Stimulated activated naive CD4-positive, alpha-beta T cell (primary cell): ENCODE results near the gene TMEM121.
A peak's percentile ranks its signal among the peaks of the same experiment; 100 is the strongest.

ENCODE experiments used
- DNase-seq, 6 experiments: peaks; one replicate each; lab custom pipeline; 2025; lab: John Stamatoyannopoulos, UW

Gene TMEM121

GRCh38 chr14:105486974-105487448 is 39.4 kb upstream of the TMEM121 start:
- peak in 5 of 6 experiments; percentile 21 to 59 (median 50) for DNase-seq

DNA sequence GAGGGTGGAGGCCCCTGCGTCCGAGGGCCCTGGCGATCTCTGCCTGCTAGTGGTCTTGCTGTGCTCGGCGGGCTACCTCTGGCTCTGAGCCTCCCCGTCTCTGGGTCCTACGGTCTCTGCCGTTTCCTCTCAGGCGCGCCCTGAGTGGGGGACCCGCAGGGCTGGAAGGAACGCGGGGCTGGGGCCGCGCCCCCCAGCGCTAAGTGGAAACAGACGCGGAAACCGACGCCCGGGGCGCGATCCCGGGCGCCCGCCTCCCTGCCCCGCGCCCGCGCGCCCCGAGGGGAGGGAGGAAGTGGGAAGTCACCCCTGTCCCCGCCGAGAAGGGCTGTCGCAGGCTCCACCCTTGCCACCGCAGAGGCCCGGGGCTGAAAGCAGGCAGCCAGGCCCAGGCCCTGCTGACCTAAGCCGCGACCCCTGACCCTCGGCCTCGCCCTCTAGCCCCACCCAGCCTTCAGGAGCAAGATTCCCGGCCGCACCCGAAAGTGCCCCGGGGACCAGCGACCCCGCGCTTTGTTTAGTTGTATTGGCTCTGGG is 38.9 kb upstream of the TMEM121 start:
- peak; percentile 66 to 84 (median 75) for DNase-seq

GRCh38 chr14:105487986-105488777 is 38.2 kb upstream of the TMEM121 start:
- DNase-seq, result peak; percentile 39 to 69 (median 52)

GRCh38 chr14:105488781-105489541 is 37.4 kb upstream of the TMEM121 start:
- DNase-seq, result peak in 1 of 6 experiments; percentile 36

- peak; percentile 81 to 90 (median 86) for DNase-seq
These were observed 36.7 kb upstream of the TMEM121 start for GRCh38 chr14:105489542-105490266.

GRCh38 chr14:105490267-105490571 is 36.2 kb upstream of the TMEM121 start:
- DNase-seq, result no peak

GRCh38 chr14:105490572-105491365 is 35.6 kb upstream of the TMEM121 start, which contains the start of gene TEDC1:
Gene TEDC1, plus strand, starts transcription at chr14:105491246. Its CDS starts 130 bp downstream, at chr14:105491376.
- DNase-seq, result peak; percentile 99 to 100 (median 100)

- peak; percentile 53 to 92 (median 84) for DNase-seq
These were observed 34.9 kb upstream of the TMEM121 start for GRCh38 chr14:105491366-105491973.

DNA sequence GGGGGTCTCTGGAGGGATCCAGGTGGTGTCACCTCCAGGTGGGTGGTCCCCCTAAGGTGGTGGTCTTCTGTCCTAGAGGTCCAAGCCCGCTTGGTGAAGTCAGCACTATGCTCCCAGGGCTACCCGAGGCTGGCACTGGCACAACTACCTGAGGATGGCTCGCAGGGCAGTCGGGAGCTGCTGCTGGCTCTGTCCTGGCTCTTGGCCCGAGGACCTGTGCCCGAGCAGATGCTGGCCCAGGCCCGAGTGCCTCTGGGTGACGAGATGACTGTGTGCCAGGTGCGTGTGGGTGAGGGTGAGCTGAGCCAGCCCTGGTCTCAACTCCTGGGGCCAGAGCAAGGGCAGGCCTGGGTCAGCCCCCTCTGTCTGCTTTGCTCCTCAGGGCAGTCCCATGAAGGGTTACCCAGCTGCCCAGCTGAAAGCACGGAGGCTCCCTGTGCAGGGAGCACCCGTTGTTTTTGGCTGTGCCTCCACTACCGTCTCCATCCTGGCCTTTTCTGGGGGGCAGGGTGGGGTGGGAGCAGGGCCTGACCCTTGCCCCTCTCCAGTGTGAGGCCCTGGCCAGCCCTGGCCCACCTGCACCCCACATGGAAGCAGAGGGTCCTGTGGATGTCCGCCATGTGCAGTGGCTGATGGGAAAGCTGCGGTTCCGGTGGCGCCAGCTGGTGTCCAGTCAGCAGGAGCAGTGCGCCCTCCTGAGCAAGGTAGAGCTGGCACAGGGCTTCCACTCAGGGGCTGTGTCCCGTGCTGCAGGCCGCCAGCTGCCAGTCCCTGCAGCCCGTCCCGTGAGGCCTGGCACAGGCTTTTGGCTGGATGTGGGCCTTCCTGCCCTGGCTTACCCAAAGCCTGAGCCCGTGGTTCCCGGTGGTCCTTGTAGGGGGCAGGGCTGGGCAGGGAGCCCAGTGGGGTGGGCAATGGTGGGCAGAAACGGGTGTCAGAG is 34.1 kb upstream of the TMEM121 start:
- no peak for DNase-seq

GRCh38 chr14:105492971-105493871 is 33.2 kb upstream of the TMEM121 start:
- DNase-seq, result no peak

GRCh38 chr14:105493921-105494605 is 32.3 kb upstream of the TMEM121 start:
- DNase-seq, result no peak

- no peak for DNase-seq
These were observed 31.8 kb upstream of the TMEM121 start for GRCh38 chr14:105494606-105494929.

DNA sequence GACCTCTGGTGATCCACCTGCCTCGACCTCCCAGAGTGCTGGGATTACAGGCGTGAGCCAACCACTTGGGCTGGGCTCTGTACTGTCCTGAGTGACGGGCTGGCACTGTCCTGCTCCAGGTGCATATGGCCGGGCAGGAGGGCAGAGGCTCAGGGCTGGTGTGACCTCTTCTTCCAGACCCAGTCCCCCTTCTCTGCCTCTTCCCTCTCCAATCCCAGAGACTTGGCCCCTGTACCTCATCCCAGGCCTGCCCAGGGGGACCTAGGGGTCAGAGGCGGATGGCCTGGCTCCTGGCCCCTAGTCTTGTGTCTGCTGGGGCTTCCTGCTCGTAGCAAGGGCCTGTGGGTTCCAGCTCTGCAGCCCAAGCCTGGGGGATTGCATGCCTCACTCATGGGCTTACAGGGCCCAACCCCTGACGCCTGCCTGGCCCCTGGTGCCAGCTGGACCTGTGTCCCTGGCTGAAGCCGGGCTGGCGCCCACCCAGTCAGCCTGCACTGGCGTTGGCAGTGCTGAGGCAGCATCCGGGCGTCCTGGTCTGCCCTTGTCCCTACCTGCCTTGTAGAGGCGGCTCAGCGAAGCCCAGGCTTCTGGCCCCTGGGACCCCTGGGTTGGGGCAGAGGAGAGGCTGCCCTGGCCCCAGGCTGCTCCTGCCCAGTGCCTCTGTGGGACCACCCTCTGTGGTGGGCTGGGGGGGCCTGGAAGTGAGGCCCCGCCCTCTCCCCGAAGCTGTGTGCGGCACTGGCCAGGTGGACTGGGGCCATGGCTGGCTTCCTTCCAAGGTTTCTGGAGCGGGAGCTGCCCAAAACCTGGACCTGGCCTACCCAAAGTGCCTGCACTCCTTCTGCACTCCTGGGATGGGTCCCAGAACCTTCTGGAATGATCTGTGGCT is 31.0 kb upstream of the TMEM121 start:
- DNase-seq, result no peak

GRCh38 chr14:105495990-105496830 is 30.2 kb upstream of the TMEM121 start:
- DNase-seq, result no peak

DNA sequence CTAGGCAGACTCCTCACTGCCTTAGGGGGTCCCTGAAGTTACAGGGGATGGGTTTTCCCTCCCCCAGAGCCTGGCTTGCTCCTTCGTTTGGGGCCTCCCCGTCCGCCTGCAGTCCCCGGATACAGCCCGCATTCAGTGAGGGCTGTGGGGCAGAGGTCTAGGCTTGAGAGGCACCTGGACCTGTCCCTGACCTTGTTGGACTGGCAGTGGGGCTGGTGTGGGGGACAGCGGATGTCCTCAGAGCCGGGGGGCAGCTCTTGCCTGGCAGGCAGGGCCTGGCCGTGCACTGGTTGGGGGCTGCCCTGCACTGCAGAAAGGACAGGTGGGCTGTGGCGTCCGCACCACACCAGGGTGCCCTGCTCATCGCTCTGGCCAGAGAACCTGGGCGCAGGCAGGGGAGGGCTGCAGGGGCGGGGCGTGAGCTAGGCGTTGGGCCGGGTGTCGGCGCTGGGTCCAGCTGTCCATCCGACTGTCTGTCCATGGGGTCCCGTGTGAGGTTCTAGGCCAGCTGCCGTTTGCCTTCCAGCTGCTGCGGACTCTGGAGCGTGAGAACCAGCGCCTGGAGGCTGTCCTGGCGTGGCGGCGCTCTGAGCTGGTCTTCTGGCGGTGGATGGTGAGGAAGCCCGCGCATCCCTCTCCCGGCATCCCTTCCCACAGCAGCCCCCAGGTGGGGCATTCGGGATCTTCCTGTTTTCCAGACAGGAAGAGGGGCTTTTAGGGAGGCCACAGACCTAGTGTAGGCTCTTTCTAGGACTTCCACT is 29.4 kb upstream of the TMEM121 start:
- no peak for DNase-seq
